ENCODE measurements around the gene PAWR. TPM values are rescaled to one million over a fixed set of nuclear protein-coding genes. Genes with fewer than 3 reads are reported as not detected.
"Not testable (repeated sequence)": the region's sequence is repeated elsewhere in the genome, so short reads cannot be mapped to it uniquely, and the experiment has no call there.

Gene PAWR
- total RNA-seq, 1 donor from 2014 or later: 3.7 TPM

- intact Hi-C loops (cut with micrococcal nuclease): no loop called here
Observed at GRCh38 chr12:79648881-79649280, 41.9 kb downstream of the PAWR start.

- intact Hi-C loops (cut with micrococcal nuclease): not testable (repeated sequence)
Observed at GRCh38 chr12:79646843-79647242, 43.9 kb downstream of the PAWR start.

- intact Hi-C loops (cut with micrococcal nuclease): no loop called here
Observed at GRCh38 chr12:79645235-79645630, 45.5 kb downstream of the PAWR start.

GRCh38 chr12:79644274-79645234 lies 46.2 kb downstream of the PAWR start:
- intact Hi-C loops (cut with micrococcal nuclease): no loop called here

GRCh38 chr12:79643821-79644220 lies 46.9 kb downstream of the PAWR start:
- intact Hi-C loops (cut with micrococcal nuclease): no loop called here

GRCh38 chr12:79638490-79638889 lies 52.3 kb downstream of the PAWR start:
- intact Hi-C loops (cut with micrococcal nuclease): no loop called here

GRCh38 chr12:79637093-79637492 lies 53.7 kb downstream of the PAWR start:
- intact Hi-C loops (cut with micrococcal nuclease): no loop called here

- intact Hi-C loops (cut with micrococcal nuclease): no loop called here
Observed at GRCh38 chr12:79635676-79636075, 55.1 kb downstream of the PAWR start.

- intact Hi-C loops (cut with micrococcal nuclease): no loop called here
Observed at GRCh38 chr12:79634957-79635471, 55.8 kb downstream of the PAWR start.

GRCh38 chr12:79629561-79629960 lies 61.2 kb downstream of the PAWR start:
- intact Hi-C loops (cut with micrococcal nuclease): no loop called here

GRCh38 chr12:79626735-79627134 lies 64.0 kb downstream of the PAWR start:
- intact Hi-C loops (cut with micrococcal nuclease): not testable (repeated sequence)

- intact Hi-C loops (cut with micrococcal nuclease): no loop called here
Observed at GRCh38 chr12:79624378-79624777, 66.4 kb downstream of the PAWR start.

- intact Hi-C loops (cut with micrococcal nuclease): no loop called here
Observed at GRCh38 chr12:79619872-79620562, 70.7 kb downstream of the PAWR start.

- intact Hi-C loops (cut with micrococcal nuclease): no loop called here
Observed at GRCh38 chr12:79618848-79619404, 71.8 kb downstream of the PAWR start.

GRCh38 chr12:79617696-79618095 lies 73.1 kb downstream of the PAWR start:
- intact Hi-C loops (cut with micrococcal nuclease): no loop called here

- intact Hi-C loops (cut with micrococcal nuclease): no loop called here
Observed at GRCh38 chr12:79615596-79616560, 74.9 kb downstream of the PAWR start.

GRCh38 chr12:79614730-79615129 lies 76.0 kb downstream of the PAWR start:
- intact Hi-C loops (cut with micrococcal nuclease): no loop called here

- intact Hi-C loops (cut with micrococcal nuclease): no loop called here
Observed at GRCh38 chr12:79601908-79602307, 88.9 kb downstream of the PAWR start.

GRCh38 chr12:79597910-79598309 lies 92.9 kb downstream of the PAWR start:
- intact Hi-C loops (cut with micrococcal nuclease): no loop called here

- intact Hi-C loops (cut with micrococcal nuclease): no loop called here
Observed at GRCh38 chr12:79596719-79597350, 93.9 kb downstream of the PAWR start.

All from T-helper 1 cell treated with Interleukin-12 subunit alpha and Interleukin-12 subunit beta and Interleukin-4 antibody, amounts not matched to agents 30 ng/mL and 1 ng/mL, for 36 hours (primary cell).